Type B pancreatic cell (in vitro differentiated cells): ENCODE data around the gene GCC1. TPM values are rescaled to one million over a fixed set of nuclear protein-coding genes. Genes with fewer than 3 reads are reported as not detected.

Source experiments
- DNase-seq: peaks from one replicate; pipeline ENCODE4 v3.0.0; 2021; ENCODE audit warnings: mixed read lengths; ENCODE audit not compliant: unreplicated experiment; ENCODE audit errors: extremely low spot score
- H3K27ac Mint-ChIP-seq: 2 replicates; pipeline ENCODE4 v1.8.0; 2021; ENCODE audit warnings: mild to moderate bottlenecking, mixed read lengths
- H3K27me3 Mint-ChIP-seq: 2 replicates; pipeline ENCODE4 v1.8.0; 2021; ENCODE audit warnings: mixed read lengths
- H3K36me3 Mint-ChIP-seq: 2 replicates; pipeline ENCODE4 v1.8.0; 2021; ENCODE audit warnings: mixed read lengths
- H3K4me1 Mint-ChIP-seq: one replicate; pipeline ENCODE4 v1.8.0; 2021; ENCODE audit warnings: mixed read lengths; ENCODE audit not compliant: unreplicated experiment
- H3K4me3 Mint-ChIP-seq: 2 replicates; pipeline ENCODE4 v1.8.0; 2021; ENCODE audit warnings: mild to moderate bottlenecking, mixed read lengths
- H3K9me3 Mint-ChIP-seq: 2 replicates; pipeline ENCODE4 v1.8.0; 2021; ENCODE audit warnings: mixed read lengths
- CTCF ChIP-seq: fragments of 200-600 bp; sonication (generic); conservative IDR thresholded peaks from 2 replicates; pipeline ENCODE4 v1.5.0; 2021; ENCODE audit warnings: antibody characterized with exemption, mild to moderate bottlenecking
- total RNA-seq: library from RNA; stranded (reverse); gene quantifications from 2 replicates; pipeline ENCODE4 v1.2.1, GENCODE V29; 2021; ENCODE audit warnings: low replicate concordance

The GCC1 gene
- total RNA-seq, 1 donor from 2014 or later = 15.6 TPM

- no peaks in the 10 kb centered on the region for H3K4me1 Mint-ChIP-seq
- no peak overlapping the region for H3K4me3 Mint-ChIP-seq
- peaks cover 4% of the 10 kb centered on the region for H3K9me3 Mint-ChIP-seq
- H3K27ac Mint-ChIP-seq = no peak overlapping the region
- no peaks in the 10 kb centered on the region for H3K36me3 Mint-ChIP-seq
- H3K27me3 Mint-ChIP-seq = peaks cover 54% of the 10 kb centered on the region
- no peak for TF ChIP-seq CTCF
- DNase-seq = no peak
Measured at GRCh38 chr7:127612263-127612662, 26.9 kb upstream of the GCC1 start.

DNA sequence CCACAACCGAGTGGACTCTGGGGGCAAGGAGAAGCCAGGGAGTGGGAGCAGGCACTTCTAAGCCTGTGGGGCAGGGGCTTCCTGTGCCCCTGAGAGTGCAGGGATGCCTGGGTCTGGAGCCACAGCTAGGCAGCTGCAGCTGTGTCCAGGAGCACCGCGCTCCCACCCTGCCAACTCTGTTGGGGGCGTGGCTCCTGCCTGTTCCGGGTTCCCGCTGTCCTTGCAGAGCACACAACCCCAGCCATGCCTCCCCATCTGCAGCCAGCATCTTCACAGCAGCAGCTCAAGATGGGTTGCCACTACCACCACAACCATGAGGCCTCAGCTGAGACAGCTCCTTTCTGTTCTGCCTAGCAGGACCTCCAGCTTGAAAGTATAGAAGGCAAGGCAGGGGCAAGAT lies 23.9 kb upstream of the GCC1 start:
- no peak for DNase-seq
- TF ChIP-seq CTCF = no peak
- no peak overlapping the region for H3K4me3 Mint-ChIP-seq

DNA sequence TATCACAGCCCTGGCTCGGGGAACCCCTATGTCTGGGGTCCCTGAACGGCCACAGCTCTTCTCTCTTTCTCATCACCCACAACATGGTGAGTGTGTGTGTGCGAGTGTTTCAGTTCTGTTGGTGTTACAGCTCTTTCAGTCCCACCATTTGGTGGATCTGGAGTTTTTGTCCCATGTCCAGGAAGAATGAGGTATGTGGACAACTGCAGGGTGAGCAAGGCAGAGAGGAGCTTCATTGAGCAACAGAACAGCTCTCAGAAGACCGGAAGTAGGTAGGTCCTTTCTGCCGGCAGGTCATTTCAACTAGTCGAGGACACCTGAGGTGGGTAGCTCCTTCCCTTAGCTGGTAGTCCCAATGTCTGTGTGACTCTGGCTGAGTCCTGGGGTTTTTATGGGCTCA lies 23.1 kb upstream of the GCC1 start:
- no peak overlapping the region for H3K4me3 Mint-ChIP-seq

More for the DNA sequence above, 23.9 kb upstream of the GCC1 start:
- Mint-ChIP-seq H3K9me3 (peaks cover 4% of the 10 kb centered on the region), H3K27me3 (peaks cover 27% of the 10 kb centered on the region), H3K27ac (no peak overlapping the region), H3K4me1 (no peaks in the 10 kb centered on the region), H3K36me3 (no peaks in the 10 kb centered on the region)

GRCh38 chr7:127600885-127601284 lies 15.5 kb upstream of the GCC1 start:
- Mint-ChIP-seq H3K4me3 (no peak overlapping the region), H3K9me3 (no peaks in the 10 kb centered on the region), H3K4me1 (no peaks in the 10 kb centered on the region), H3K27me3 (peaks cover 17% of the 10 kb centered on the region), H3K27ac (no peak overlapping the region), H3K36me3 (no peaks in the 10 kb centered on the region)
- TF ChIP-seq CTCF = no peak
- DNase-seq = no peak

More for the DNA sequence above, 23.1 kb upstream of the GCC1 start:
- no peak for DNase-seq
- no peaks in the 10 kb centered on the region for H3K4me1 Mint-ChIP-seq
- H3K27me3 Mint-ChIP-seq = peaks cover 21% of the 10 kb centered on the region
- H3K27ac Mint-ChIP-seq = no peak overlapping the region
- no peak for TF ChIP-seq CTCF
- H3K36me3 Mint-ChIP-seq = no peaks in the 10 kb centered on the region
- peaks cover 4% of the 10 kb centered on the region for H3K9me3 Mint-ChIP-seq

GRCh38 chr7:127598318-127598717 lies 12.9 kb upstream of the GCC1 start:
- DNase-seq = no peak
- Mint-ChIP-seq H3K4me3 (no peak overlapping the region), H3K36me3 (no peaks in the 10 kb centered on the region), H3K27me3 (peaks cover 20% of the 10 kb centered on the region), H3K4me1 (no peaks in the 10 kb centered on the region), H3K9me3 (no peaks in the 10 kb centered on the region), H3K27ac (no peak overlapping the region)
- TF ChIP-seq CTCF = peak; percentile 34

DNA sequence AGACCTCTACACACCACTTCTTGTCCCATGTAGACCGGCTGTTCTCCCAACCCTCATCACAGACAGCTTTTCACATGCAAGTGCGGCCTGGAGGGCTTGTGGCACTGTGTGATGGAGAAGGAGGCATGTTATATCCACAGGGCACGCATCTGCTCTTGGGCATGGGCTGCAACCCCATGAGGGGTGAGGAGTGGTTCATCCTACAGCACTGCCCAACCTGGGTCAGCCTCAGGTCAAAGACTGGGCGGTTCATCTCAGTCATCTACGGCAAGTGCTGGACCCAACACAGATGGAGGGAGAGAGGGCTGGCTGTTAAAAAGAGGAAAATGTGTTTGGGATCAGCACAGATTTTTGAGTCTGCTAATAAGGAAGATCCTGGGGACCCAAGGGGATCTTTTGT lies 10.3 kb upstream of the GCC1 start:
- DNase-seq = no peak
- no peak for TF ChIP-seq CTCF
- Mint-ChIP-seq H3K4me1 (no peaks in the 10 kb centered on the region), H3K27me3 (peaks cover 14% of the 10 kb centered on the region), H3K9me3 (no peaks in the 10 kb centered on the region), H3K36me3 (peaks cover 6% of the 10 kb centered on the region), H3K27ac (no peak overlapping the region), H3K4me3 (no peak overlapping the region)
